Retinal pigment epithelial cell (primary cell): ENCODE data around the gene CLSTN2.

Experiments used
- DNase-seq: peaks from one replicate; pipeline ENCODE4 v3.0.0-alpha.2; 2010; ENCODE audit warnings: low read depth
- H3K4me3 ChIP-seq: 2 replicates; pipeline ENCODE4 v1.5.1; 2011; ENCODE audit warnings: mild to moderate bottlenecking, low read length, control low read depth, moderate library complexity
- TF ChIP-seq, protein P1 (sequence below): conservative IDR thresholded peaks from 2 replicates; pipeline ENCODE4 v1.5.1; 2011; ENCODE audit warnings: low read depth, low read length, control low read depth, inconsistent platforms

The CLSTN2 gene

DNA sequence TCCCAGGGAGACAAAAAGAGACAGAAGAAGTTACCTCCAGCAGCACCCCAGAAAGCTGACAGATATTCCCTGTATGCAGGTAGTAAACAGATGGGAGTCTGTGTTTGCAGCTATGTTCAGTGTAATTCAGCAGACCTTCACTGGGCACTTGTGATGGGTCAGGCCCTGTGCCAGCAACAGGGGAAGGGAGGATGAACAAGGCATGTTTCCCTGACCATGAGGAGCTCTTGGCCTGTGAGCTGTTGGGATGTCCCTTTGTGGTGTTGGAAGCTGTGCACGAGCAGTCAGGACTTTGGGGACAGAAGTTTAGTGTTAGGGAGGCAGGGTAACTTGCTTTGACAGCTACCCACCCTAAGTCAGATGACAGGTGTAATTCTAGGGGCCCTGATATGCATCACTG lies 636.9 kb downstream of the CLSTN2 start:
- H3K4me3 ChIP-seq: no peak overlapping the region
- DNase-seq: no peak
- TF ChIP-seq, protein P1, sequence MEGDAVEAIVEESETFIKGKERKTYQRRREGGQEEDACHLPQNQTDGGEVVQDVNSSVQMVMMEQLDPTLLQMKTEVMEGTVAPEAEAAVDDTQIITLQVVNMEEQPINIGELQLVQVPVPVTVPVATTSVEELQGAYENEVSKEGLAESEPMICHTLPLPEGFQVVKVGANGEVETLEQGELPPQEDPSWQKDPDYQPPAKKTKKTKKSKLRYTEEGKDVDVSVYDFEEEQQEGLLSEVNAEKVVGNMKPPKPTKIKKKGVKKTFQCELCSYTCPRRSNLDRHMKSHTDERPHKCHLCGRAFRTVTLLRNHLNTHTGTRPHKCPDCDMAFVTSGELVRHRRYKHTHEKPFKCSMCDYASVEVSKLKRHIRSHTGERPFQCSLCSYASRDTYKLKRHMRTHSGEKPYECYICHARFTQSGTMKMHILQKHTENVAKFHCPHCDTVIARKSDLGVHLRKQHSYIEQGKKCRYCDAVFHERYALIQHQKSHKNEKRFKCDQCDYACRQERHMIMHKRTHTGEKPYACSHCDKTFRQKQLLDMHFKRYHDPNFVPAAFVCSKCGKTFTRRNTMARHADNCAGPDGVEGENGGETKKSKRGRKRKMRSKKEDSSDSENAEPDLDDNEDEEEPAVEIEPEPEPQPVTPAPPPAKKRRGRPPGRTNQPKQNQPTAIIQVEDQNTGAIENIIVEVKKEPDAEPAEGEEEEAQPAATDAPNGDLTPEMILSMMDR: no peak

DNA sequence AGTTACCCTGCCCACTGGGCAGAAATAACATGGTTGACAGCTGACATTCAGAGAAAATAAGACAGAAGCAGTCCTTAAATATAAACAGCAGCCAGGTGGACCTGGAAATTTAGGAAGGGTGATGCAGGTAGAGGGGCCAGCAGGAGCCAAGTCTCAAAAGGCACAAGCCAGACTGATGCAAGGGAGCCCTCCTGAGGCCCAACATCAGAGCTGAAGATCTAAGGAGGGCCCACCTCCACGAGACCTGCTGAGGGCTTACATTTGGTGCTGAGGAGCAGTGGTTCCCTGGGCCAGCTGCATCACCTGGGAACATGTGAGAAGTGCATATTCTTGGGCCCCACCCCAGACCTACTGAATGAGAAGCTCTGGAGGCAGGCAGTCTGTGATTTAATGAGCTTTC lies 637.3 kb downstream of the CLSTN2 start:
- no peak overlapping the region for H3K4me3 ChIP-seq
- TF ChIP-seq, protein P1: no peak

DNA sequence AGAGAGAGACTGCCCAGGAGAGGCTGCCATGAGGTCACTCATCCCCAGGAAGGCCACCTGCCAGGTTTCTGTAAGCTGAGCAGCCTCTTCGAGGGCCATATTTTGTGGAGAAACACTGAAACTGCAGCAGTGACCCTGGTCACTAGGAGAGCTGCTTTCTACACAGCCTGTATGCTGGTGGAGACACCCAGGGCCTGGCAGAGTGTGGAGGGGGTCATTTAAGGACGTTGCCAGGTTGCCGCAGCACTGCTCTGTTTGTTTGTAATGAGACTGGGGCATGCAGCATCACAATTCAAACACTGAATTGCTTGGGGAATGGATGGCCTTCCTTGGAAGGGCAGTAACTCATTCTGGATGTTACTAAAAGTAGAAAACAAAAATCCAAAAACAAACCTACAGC lies 638.0 kb downstream of the CLSTN2 start:
- H3K4me3 ChIP-seq: no peak overlapping the region
- DNase-seq: no peak
- TF ChIP-seq, protein P1: no peak

More for the DNA sequence above, 637.3 kb downstream of the CLSTN2 start:
- DNase-seq: no peak

DNA sequence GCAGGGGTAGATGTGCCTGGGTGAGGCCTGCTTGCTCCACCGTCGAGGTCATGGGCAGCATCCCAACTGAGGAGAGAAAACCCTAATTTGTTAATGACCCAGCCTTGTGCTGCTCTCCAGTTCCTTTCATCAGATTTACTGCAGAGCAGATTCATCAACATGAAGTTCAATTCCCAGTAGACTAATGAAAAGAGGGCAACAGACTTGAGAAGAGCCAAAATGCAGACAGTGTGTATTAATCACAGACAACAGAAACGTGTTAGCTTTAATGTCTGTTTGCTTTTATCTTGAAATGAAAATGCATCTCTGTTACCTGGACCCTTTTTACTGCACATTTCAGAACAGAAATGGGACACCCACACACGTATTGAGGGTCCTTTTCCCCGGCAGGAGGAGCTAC lies 639.4 kb downstream of the CLSTN2 start:
- DNase-seq: no peak
- H3K4me3 ChIP-seq: no peak overlapping the region
- TF ChIP-seq, protein P1: no peak

DNA sequence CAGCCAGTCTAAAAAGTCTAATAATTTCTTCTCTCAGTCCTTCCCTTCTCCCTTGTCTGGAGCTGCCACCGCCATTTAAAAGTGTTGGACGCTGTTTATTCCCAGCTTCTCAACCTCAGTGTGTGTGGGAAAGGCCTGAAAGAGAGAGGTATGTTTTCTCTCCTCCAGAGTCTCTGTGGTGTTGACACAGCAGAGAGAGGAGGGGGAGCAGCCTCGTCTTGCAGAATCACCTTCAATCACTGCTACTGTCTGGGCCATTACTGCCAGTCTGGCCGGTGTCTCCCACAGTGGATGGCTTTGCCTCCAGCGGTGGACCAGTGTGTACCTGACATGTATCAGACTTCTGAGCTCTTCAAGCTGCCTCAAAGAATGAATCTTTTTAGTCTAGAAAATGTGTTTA lies 641.5 kb downstream of the CLSTN2 start:
- H3K4me3 ChIP-seq: no peak overlapping the region
- no peak for DNase-seq
- TF ChIP-seq, protein P1: no peak

- H3K4me3 ChIP-seq: no peak overlapping the region
- DNase-seq: no peak
- TF ChIP-seq, protein P1: no peak
These were observed 642.9 kb downstream of the CLSTN2 start for GRCh38 chr3:140577911-140578310.

DNA sequence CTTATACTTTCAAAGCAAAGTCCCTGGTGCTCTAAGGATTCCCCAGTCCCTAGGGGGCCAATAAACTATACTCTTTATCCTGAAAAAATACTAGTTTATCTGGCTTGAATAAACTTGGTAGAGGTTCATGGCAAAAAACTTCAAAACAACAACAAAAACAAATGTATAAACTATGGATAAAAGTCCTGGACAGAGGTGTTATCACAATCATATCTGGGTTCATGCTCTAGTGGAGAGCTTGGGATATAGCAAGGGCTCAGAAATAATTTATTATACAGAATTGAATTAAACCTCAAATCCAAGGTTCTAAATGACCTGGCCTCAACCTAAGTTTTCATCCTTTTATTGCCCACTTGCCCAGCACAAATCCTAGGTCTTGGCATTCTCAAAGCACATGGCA lies 644.3 kb downstream of the CLSTN2 start:
- no peak overlapping the region for H3K4me3 ChIP-seq
- DNase-seq: no peak
- TF ChIP-seq, protein P1: peak; percentile 33
